Measurements from ENCODE around the gene SURF1. TPM values are rescaled to one million over a fixed set of nuclear protein-coding genes. Genes with fewer than 3 reads are reported as not detected.
"Not testable (repeated sequence)": the region's sequence is repeated elsewhere in the genome, so short reads cannot be mapped to it uniquely, and the experiment has no call there.

Gene SURF1
- total RNA-seq, 2 donors from 2014 or later: 32.7 to 33.4 TPM

DNA sequence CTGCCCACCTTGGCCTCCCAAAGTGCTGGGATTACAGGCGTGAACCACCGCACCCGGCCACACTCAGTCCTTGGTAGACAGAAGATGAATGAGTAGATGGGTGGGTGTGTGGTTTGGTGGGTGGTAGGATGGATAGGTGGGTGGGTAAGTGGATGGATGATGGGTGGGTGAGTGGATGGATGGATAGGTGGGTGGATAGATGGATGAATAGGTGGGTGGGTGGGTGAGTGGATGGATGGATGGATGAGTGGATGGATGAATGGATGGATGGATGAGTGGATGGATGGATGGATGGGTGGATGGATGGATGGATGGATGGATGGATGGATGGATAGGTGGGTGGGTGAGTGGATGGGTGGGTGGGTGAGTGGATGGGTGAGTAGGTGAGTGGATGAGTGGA is 36.0 kb upstream of the SURF1 start:
- not testable (repeated sequence) for DNase-seq; H3K4me1 Mint-ChIP-seq (ENCODE audit: low read depth); H3K4me3 Mint-ChIP-seq; H3K36me3 Mint-ChIP-seq (ENCODE audit: insufficient read depth in 2 of 2); ATAC-seq (replicated peaks in 1 of 2); H3K27me3 Mint-ChIP-seq (ENCODE audit: low read depth); H3K9me3 Mint-ChIP-seq; H3K27ac Mint-ChIP-seq

DNA sequence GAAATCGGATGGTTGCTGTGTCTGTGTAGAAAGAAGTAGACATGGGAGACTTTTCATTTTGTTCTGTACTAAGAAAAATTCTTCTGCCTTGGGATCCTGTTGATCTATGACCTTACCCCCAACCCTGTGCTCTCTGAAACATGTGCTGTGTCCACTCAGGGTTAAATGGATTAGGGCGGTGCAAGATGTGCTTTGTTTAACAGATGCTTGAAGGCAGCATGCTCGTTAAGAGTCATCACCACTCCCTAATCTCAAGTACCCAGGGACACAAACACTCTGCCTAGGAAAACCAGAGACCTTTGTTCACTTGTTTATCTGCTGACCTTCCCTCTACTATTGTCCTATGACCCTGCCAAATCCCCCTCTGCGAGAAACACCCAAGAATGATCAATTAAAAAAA is 35.2 kb upstream of the SURF1 start:
- not testable (repeated sequence) for H3K4me3 Mint-ChIP-seq; ATAC-seq (replicated peaks in 1 of 2)

DNA sequence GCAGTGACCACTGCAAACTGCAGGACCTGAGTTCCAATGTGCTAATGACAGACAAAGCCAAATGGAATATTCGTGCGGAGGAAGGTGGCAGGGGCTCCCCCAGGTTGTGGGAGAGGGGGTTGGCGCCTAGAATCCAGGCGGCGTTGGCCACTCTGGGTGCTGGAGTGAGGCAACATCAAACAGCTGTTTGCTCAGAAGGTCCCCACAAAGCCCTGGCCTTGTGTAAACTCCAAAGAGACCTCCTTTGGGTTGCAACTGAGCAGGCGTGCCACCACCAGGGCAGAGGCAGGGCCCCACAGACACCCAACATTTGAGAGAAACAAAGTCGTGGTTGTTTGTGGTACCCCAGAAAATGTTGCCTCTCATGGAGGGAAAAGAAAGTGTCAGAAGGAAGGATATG is 34.4 kb upstream of the SURF1 start:
- Mint-ChIP-seq H3K27me3 (ENCODE audit: low read depth) (peaks cover 5% of the 10 kb centered on the region), H3K9me3 (peaks cover 0 to 2% of the 10 kb centered on the region in 2 donors), H3K36me3 (ENCODE audit: insufficient read depth in 2 of 2) (no peaks in the 10 kb centered on the region), H3K4me3 (no peak overlapping the region), H3K4me1 (ENCODE audit: low read depth) (no peaks in the 10 kb centered on the region), H3K27ac (no peak overlapping the region)
- ATAC-seq (replicated peaks in 1 of 2) (no peak), DNase-seq (no peak)

More for the DNA sequence above, 35.2 kb upstream of the SURF1 start:
- H3K27ac Mint-ChIP-seq; DNase-seq; H3K36me3 Mint-ChIP-seq (ENCODE audit: insufficient read depth in 2 of 2); H3K4me1 Mint-ChIP-seq (ENCODE audit: low read depth); H3K9me3 Mint-ChIP-seq; H3K27me3 Mint-ChIP-seq (ENCODE audit: low read depth): not testable (repeated sequence)

GRCh38 chr9:133389562-133389961 is 33.3 kb upstream of the SURF1 start:
- ATAC-seq (replicated peaks in 1 of 2): no peak
- H3K27ac Mint-ChIP-seq: no peak overlapping the region
- no peak overlapping the region for H3K4me3 Mint-ChIP-seq
- peaks cover 5% of the 10 kb centered on the region for H3K27me3 Mint-ChIP-seq (ENCODE audit: low read depth)
- no peak for DNase-seq
- no peaks in the 10 kb centered on the region for H3K4me1 Mint-ChIP-seq (ENCODE audit: low read depth)
- no peaks in the 10 kb centered on the region for H3K36me3 Mint-ChIP-seq (ENCODE audit: insufficient read depth in 2 of 2)
- peaks cover 0 to 2% of the 10 kb centered on the region in 2 donors for H3K9me3 Mint-ChIP-seq

GRCh38 chr9:133389025-133389557 is 32.8 kb upstream of the SURF1 start:
- H3K9me3 Mint-ChIP-seq: peaks cover 0 to 2% of the 10 kb centered on the region in 2 donors
- ATAC-seq (replicated peaks in 1 of 2): no peak
- no peaks in the 10 kb centered on the region for H3K4me1 Mint-ChIP-seq (ENCODE audit: low read depth)
- no peak for DNase-seq
- H3K36me3 Mint-ChIP-seq (ENCODE audit: insufficient read depth in 2 of 2): no peaks in the 10 kb centered on the region
- H3K27me3 Mint-ChIP-seq (ENCODE audit: low read depth): peaks cover 5% of the 10 kb centered on the region
- no peak overlapping the region for H3K4me3 Mint-ChIP-seq
- H3K27ac Mint-ChIP-seq: no peak overlapping the region

GRCh38 chr9:133387680-133388079 is 31.4 kb upstream of the SURF1 start:
- Mint-ChIP-seq H3K9me3 (peaks cover 0 to 2% of the 10 kb centered on the region in 2 donors), H3K27me3 (ENCODE audit: low read depth) (peaks cover 5% of the 10 kb centered on the region), H3K27ac (no peak overlapping the region), H3K4me3 (no peak overlapping the region), H3K36me3 (ENCODE audit: insufficient read depth in 2 of 2) (no peaks in the 10 kb centered on the region), H3K4me1 (ENCODE audit: low read depth) (no peaks in the 10 kb centered on the region)
- no peak for ATAC-seq (replicated peaks in 1 of 2)
- DNase-seq: no peak

DNA sequence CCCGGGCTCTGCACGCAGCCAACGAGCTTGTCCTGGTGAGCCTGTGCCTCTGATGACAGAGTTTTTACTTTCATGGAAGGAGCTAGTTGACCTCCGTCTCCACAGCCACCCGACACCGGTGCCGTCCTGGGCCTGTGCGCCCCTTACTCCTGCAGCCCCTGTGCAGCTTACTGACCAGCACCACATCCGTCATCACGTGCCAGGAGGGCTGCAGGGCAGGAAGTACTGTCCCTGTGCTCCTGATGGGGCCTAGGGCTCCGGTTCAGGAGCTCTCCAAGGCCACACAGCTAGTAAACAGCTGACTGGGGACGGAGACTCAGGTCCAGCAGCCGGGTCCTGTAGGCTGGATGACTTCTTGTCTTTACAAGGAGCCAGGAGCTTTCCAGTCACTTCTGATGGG is 30.1 kb upstream of the SURF1 start:
- Mint-ChIP-seq H3K36me3 (ENCODE audit: insufficient read depth in 2 of 2) (no peaks in the 10 kb centered on the region), H3K9me3 (no peaks in the 10 kb centered on the region)

GRCh38 chr9:133385452-133385851 is 29.2 kb upstream of the SURF1 start:
- Mint-ChIP-seq H3K27me3 (ENCODE audit: low read depth) (peaks cover 5% of the 10 kb centered on the region), H3K4me1 (ENCODE audit: low read depth) (no peaks in the 10 kb centered on the region)

More for the DNA sequence above, 30.1 kb upstream of the SURF1 start:
- Mint-ChIP-seq H3K27ac (no peak overlapping the region), H3K27me3 (ENCODE audit: low read depth) (peaks cover 5% of the 10 kb centered on the region), H3K4me1 (ENCODE audit: low read depth) (no peaks in the 10 kb centered on the region), H3K4me3 (no peak overlapping the region)
- ATAC-seq (replicated peaks in 1 of 2) (no peak), DNase-seq (no peak)

DNA sequence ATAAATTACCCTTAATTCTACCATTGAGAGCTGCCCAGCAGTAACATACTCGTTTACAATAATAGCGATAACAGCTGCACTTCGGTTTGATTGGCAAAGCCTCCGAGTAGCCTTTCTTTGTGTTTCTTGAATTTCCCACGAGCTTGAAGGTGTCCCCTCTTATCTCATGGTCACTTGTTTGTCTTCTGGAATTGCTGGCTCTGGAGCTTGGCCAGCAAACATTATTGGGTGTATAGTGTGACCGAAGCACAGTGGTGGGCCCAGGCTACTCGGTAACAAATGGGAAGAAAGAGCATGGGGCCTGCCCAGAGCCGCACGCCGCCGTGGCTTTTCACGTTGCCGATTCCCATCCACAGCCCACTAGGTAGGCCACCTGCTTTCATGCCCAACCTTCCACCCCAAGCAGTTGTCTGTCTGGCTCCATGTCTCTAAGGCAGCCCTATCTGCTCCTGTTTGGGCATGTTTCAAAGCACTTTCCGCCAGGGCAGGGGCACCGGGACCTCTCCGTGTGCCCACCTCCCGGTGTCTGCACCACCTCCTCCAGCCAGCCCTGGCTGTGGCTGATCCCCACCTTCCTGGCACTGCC is 28.5 kb upstream of the SURF1 start:
- Mint-ChIP-seq H3K27ac (no peak overlapping the region), H3K36me3 (ENCODE audit: insufficient read depth in 2 of 2) (no peaks in the 10 kb centered on the region), H3K4me1 (ENCODE audit: low read depth) (no peaks in the 10 kb centered on the region), H3K4me3 (no peak overlapping the region), H3K9me3 (no peaks in the 10 kb centered on the region), H3K27me3 (ENCODE audit: low read depth) (peaks cover 4% of the 10 kb centered on the region)
- ATAC-seq (replicated peaks in 1 of 2) (no peak), DNase-seq (no peak)

More at GRCh38 chr9:133385452-133385851, 29.2 kb upstream of the SURF1 start:
- H3K9me3 Mint-ChIP-seq: no peaks in the 10 kb centered on the region
- ATAC-seq (replicated peaks in 1 of 2) (no peak), DNase-seq (no peak)
- no peak overlapping the region for H3K27ac Mint-ChIP-seq
- no peak overlapping the region for H3K4me3 Mint-ChIP-seq
- no peaks in the 10 kb centered on the region for H3K36me3 Mint-ChIP-seq (ENCODE audit: insufficient read depth in 2 of 2)

DNA sequence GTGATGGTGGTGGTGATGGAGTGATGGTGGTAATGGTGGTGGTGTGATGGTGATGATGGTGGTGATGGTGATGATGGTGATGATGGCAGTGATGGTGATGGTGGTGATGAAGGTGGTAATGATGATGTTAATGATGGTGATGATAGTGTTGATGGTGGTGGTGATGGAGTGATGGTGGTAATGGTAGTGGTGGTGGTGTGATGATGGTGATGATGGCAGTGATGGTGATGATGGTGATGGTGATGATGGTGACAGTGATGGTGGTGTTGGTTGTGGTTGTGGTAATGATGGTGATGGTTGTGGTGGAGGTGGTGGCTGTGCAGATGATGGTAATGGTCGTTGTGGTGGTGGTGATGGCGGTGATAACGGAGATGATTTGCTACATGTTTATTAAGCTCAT is 27.2 kb upstream of the SURF1 start:
- H3K9me3 Mint-ChIP-seq: no peaks in the 10 kb centered on the region
- H3K27ac Mint-ChIP-seq: no peak overlapping the region
- ATAC-seq (replicated peaks in 1 of 2) (no peak), DNase-seq (no peak)
- no peaks in the 10 kb centered on the region for H3K4me1 Mint-ChIP-seq (ENCODE audit: low read depth)
- no peaks in the 10 kb centered on the region for H3K27me3 Mint-ChIP-seq (ENCODE audit: low read depth)
- H3K36me3 Mint-ChIP-seq (ENCODE audit: insufficient read depth in 2 of 2): no peaks in the 10 kb centered on the region
- no peak overlapping the region for H3K4me3 Mint-ChIP-seq

DNA sequence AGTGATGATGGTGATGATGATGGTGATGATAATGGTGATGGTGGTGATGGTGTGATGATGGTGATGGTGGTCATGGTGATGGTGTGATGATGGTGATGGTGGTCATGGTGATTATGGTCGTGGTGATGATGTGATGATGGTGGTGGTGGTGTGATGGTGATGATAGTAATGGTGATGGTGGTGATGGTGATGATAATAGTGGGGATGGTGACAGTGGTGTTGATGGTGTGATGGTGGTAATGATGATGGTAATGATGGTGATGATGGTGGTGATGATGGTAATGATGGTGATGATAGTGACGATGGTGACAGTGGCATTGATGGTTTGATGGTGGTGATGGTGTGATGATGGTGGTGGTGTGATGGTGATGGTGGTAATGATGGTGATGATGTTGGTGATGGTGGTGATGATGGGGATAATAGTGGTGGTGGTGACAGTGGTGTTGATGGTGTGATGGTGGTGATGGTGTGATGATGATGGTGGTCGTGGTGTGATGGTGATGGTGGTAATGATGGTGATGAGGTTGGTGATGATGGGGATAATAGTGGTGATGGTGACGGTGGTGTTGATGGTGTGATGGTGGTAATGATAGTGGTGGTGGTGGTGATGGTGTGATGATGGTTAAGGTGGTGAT is 26.3 kb upstream of the SURF1 start:
- Mint-ChIP-seq H3K4me1 (ENCODE audit: low read depth) (no peaks in the 10 kb centered on the region), H3K27ac (no peak overlapping the region), H3K9me3 (no peaks in the 10 kb centered on the region), H3K36me3 (ENCODE audit: insufficient read depth in 2 of 2) (no peaks in the 10 kb centered on the region), H3K4me3 (no peak overlapping the region), H3K27me3 (ENCODE audit: low read depth) (no peaks in the 10 kb centered on the region)
- ATAC-seq (replicated peaks in 1 of 2): no peak
- DNase-seq: no peak

DNA sequence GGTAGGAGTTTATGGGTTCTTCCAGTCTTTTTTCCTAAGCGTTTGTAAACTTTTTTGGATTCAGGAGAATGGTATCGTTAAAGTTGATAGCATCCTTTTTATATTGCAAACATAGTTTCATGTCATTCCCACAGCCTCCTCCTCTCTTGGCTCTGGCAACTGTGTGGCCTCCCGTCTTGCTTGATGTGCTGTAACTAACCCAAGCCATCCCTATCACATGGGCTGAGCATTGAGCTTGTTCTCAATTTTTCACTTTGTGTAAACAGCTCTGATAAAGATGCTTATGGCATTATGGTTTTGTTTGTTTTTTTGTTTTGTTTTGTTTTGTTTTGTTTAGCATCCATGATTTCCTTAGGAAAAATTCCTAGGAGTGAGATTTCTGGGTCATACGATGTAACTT is 24.4 kb upstream of the SURF1 start:
- Mint-ChIP-seq H3K9me3 (no peaks in the 10 kb centered on the region), H3K4me1 (ENCODE audit: low read depth) (peaks cover 10% of the 10 kb centered on the region), H3K36me3 (ENCODE audit: insufficient read depth in 2 of 2) (no peaks in the 10 kb centered on the region), H3K27ac (no peak overlapping the region), H3K4me3 (no peak overlapping the region), H3K27me3 (ENCODE audit: low read depth) (no peaks in the 10 kb centered on the region)
- DNase-seq: no peak
- no peak for ATAC-seq (replicated peaks in 1 of 2)

DNA sequence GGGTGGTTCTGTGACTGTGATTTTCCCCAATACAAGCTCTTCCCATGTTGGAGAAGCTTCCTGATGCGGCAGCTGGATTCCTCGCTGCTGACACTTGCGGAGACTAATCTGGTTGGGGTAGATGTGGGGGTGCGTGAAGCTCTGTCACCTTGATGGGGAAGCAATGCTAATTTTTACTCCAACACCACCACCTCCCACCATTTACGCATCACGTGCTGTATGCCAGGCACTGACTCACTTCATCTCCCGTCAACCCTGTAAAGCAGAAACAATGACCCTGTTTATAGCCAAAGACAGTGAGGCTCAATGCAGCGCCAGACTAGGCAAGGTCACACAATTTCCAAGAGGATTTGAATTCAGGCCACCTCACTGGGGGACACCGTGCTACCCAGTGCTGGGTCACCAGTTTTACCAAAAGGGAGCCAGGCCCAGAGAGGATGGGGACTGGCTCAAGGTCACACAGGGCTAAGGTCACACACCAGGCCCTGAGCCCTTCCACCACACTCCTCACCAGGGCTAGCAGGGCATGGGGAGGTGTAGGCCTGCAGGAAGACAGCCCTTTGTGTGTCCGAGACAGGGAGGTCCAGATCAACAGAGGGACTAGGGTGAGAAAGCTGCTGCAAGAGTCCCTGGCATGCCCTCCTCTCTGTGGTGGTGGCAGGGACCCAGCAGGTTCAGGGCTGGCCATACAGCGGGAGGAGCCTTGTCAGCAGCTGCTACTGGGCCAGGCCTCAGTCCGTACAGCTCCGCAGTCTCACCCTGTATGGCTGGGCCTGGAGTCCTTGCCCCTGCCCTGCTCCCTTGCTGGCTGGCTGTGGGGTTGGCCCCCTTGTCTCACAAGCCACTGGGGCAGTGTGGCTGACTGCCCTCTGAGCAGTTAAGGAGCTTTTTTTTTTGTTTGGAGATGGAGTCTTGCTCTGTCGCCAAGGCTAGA is 23.1 kb upstream of the SURF1 start:
- no peak for DNase-seq
- H3K4me1 Mint-ChIP-seq (ENCODE audit: low read depth): peaks cover 10% of the 10 kb centered on the region
- no peaks in the 10 kb centered on the region for H3K27me3 Mint-ChIP-seq (ENCODE audit: low read depth)
- H3K27ac Mint-ChIP-seq: no peak overlapping the region
- no peaks in the 10 kb centered on the region for H3K9me3 Mint-ChIP-seq
- ATAC-seq (replicated peaks in 1 of 2): no peak
- H3K4me3 Mint-ChIP-seq: no peak overlapping the region
- peaks cover 7% of the 10 kb centered on the region in 2 donors for H3K36me3 Mint-ChIP-seq (ENCODE audit: insufficient read depth in 2 of 2)

All from activated T-cell treated with anti-CD3 and anti-CD28 coated beads, Interleukin-2, amount 50 U/mL, for 72 hours (primary cell).